HL-60/S4 (cell line): Measurements from ENCODE around the gene SPATA31A1.
"Not testable (repeated sequence)": the region's sequence is repeated elsewhere in the genome, so short reads cannot be mapped to it uniquely, and the experiment has no call there.

Experiments used
- in situ Hi-C: fragments of 300-500 bp; cut with MboI; formaldehyde crosslinking; loops from 2 replicates; pipeline ENCODE4 v1.14.3; 2022; ENCODE audit warnings: low sequenced_read_pairs

Gene SPATA31A1

DNA sequence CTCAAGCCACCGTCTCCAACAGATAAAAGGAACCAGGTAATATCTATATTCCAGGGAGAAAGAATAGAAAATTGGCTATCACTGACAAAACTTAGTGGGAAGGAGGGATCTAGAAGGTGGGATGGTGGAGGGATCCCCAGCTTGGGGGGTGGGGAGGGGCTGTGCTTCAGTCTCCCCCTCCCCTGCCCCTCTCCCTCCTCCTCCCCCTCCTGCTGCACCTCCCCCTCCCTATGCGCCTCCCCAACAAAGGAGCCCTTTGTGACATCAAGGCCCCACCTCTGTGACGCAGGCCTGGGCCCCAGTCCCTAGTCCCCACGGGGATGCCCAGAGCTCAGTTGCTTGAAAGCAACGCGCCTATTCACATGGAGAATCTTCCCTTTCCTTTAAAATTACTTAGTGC, at the start of gene SPATA31A1:
Gene SPATA31A1, plus strand, starts transcription at position 301 of the 400 bp plus-strand sequence. Its CDS starts 62 bp downstream, at position 363.
- in situ Hi-C loops = not testable (repeated sequence)

DNA sequence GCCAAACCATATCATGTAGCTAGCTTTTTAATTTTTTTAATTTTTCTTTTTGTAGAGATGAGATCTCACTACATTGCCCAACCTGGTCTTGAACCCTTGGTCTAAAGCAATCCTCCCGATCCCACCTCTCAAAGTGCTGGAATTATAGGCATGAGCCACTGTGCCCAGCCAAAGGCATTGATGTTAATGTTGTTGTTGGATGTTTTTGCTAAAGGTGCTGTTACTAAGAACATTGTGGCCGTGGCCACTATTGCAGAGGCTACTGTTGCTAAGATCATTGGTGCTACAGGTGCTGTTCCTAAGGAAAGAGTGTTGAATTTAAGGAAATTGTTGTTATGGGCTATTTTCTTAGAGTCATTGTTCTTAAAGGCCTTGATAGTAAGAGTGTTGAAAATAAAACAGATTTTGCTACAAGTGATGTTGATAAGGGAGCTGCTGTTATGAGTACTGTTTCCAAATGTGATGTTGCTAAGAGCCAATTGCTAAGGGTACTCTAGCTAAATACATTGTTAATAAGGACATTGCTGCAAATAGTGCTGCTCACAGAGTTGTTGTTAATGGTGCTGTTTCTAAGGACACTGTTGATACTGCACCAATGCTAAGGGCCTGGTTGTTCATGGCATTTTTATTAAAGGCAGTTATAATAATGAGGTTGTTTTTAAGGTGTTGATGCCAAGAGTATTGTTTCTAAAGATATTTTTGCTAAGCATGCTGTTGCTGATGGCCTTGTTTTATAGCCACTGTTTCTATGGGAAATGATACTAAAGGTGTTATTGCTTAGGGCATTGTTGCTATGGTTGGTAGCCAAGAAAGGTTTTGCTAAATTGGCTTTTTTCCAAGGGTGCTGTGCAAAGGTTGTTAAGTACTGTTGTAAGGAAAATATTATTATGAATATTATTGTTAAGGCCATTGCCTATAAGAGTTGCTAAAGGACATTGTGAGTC, 52.1 kb downstream of the SPATA31A1 start:
- in situ Hi-C loops = not testable (repeated sequence)

DNA sequence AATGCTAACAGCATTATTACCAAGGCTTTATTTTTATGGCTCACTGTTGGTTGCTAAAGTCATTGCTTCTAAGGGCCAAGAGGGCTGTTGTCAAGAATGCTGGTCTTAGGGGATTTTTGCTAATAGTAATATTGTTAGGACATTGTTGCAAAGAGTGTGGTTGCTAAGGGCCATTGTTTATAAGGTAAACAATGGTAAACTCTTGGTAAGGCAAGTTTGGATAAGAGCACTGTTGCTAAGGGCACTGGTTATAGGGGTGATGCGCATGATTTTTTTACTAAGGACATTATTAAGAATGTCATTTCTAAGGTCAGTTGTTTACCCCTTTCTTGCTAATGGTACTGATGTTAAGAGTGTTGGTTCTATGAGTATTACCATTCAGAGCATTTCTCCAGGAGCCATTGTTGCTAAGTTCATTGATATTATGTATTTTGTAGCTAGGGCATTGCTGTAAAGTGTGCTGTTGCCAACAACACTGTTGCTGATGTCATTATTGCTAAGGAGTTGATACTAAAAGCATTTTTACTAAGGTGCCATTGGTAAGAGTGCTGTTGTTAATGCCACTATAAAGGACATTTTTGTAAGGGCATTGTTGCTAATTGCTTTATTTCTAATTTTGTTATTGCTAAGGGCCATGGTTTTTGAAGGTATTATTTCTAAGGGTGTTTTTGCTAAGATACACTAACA, 55.9 kb downstream of the SPATA31A1 start:
- in situ Hi-C loops = not testable (repeated sequence)
